ENCODE results near the gene SIX1.

GRCh38 chr14:60650373-60650961 lies 1.2 kb upstream of the SIX1 start:
- TF ChIP-seq CTCF (IDR thresholded peaks at IDR 0.05 in 8 of 11, conservative IDR thresholded peaks at IDR 0.05 in 3 of 11) (no peak), POLR2A (IDR thresholded peaks at IDR 0.05) (no peak), POLR2AphosphoS5 (IDR thresholded peaks at IDR 0.05) (no peak)

Data from spleen (tissue), 7 donors.